Amygdala (tissue), 56 donors: ENCODE results near the gene CLINT1.

Source experiments
- DNase-seq, 56 donors: peaks; one replicate each; lab custom pipeline; 2025; lab: John Stamatoyannopoulos, UW

CLINT1 gene

DNA sequence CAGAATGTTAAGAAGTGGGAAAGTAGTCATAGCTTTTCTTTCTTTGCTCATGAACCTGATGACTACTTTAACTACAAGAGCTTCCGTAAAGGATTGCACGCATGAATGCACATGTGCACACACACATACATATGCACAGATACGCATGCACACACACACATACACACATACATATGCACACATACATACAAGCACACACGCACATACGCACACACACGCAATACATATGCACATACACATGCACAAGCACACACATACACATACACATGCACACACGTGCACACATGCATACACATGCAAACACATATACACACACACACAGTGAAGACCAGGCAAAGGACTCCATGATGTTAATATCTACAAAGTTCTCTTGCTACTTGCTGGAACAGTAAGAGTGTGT is 92.5 kb downstream of the CLINT1 start:
- DNase-seq: no peak

DNA sequence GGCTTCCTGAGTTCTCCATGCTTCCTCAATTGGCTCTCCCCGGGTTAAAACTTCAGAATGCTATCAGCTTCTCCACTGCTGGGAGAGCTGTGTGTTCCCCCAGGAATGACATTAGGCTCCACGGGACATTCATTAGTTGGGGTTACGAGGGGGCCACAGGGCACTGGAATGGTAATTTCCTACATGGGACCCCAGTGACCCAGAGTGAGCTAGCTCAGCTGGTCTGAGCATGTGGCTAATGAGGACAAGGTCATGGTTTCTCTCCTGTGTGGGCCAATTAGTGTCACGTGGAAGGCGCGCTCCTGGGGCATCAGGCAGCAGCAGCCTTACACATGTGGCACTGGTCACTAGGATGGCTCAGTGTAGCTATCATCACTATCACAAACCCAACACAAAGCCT is 94.4 kb downstream of the CLINT1 start:
- no peak for DNase-seq

DNA sequence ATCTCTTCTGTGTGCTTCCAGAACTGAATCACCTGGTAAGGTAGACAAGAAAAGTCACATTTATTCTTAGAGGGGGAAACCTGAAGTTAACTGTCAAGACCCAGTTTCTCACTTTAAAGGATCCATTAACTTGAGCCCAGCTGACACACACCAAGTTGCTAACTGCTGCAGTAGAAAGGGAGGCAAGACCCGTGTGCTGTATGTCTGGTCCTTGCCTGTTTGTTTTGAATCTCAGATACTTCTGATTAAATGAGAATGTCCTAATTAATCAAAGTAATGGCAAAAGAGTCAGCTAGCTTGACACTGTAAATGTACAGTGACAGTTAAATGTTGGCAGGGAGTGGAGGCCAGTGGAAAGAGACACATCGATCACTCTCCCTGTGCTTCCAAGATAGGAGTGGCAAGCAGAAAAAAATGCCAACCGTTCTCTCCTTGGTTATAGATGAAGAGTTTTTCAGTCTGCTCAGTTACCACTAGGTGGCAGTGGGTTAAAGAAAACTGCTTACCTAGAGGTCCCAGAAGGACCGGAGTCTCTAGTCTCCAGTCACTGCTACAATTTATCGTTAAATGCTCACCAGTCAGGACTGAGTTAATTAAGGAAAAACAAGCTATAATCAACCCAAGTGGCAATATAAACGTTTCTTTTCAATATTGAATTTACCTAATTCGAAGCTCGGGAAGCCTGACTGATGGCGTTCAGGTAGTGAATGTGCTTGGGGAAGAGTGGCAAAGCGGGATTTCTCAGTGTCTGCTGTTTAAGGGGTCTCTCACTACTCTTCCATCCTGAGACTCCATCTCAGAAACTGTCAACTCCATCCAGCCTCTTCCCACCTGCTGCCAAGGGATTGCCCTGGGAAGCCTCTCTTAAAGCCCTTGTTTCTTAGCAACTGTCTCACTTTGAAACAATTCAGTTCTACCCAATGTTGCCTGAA is 97.0 kb downstream of the CLINT1 start:
- peak in 8 of 56 donors; percentile 3 to 25 (median 15) for DNase-seq

DNA sequence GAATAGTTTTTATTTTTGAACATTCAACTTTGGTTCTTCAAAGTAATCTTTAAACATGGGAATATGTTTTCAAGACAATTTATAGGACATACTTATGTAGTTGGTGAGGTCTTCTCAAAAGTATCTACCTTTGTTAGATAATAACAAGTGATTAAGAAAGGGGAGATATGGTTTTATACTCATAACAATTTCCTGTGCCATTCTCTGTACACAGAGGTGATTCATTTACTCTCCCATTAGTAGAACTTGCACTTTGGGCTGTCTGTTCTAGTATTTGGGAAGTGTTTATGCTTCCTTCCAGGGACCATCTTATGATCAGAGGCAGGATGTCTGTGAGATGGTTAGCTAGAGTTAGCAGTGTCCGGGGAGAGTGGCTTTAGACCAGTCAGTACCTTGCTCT is 100.2 kb downstream of the CLINT1 start:
- DNase-seq: no peak

DNA sequence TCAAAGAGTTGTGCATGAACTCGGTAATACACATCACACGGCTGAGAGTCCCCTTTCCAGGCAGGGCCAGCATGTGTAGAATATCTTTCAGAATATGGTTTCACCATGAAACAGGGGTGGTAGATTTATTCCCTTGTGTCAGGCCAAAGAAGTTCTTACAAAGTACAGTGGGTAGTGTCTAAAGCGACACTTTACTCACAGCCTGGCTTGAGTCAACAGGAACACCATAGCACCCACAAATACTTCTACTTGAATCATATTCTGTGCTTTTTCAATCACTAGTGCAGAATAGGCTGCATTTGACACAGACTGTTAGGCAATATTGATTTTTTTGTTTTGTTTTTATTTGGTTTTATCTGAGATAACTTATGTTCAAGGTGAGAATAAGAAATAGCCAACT is 102.8 kb downstream of the CLINT1 start:
- no peak for DNase-seq

DNA sequence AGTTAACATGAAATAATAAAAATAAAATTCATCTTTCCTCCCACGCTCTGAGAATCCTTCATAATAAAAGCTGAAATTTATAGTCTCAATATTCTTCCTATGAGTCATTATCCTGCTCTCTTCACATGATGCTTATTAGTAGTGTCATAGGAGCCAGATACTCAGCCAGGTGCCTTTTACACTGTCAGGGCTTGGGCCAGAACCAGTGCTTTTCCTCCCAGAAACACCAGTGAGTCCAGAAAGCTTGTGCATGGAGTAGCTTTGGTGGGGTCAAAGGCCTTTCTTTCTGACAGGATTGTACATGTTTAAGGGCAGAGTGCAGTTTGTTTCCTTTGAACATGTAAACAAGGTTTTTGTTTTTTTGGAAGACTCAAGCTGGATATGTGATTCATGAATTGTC is 108.6 kb downstream of the CLINT1 start:
- no peak for DNase-seq

DNA sequence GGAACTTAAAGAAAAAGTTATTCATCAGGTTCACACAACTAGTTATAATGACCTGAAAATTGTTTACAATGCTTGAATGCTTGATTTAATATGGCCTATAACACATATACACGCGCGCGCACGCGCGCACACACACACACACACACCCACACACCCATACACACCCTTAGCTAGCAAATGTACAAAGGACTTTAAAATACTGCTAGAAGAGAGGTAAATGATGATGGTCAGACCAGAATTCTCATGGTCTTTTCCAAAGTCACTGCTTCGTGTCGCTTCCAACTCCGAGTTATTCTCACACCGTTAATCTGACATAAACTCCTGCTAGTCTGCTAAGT is 109.5 kb downstream of the CLINT1 start:
- no peak for DNase-seq

DNA sequence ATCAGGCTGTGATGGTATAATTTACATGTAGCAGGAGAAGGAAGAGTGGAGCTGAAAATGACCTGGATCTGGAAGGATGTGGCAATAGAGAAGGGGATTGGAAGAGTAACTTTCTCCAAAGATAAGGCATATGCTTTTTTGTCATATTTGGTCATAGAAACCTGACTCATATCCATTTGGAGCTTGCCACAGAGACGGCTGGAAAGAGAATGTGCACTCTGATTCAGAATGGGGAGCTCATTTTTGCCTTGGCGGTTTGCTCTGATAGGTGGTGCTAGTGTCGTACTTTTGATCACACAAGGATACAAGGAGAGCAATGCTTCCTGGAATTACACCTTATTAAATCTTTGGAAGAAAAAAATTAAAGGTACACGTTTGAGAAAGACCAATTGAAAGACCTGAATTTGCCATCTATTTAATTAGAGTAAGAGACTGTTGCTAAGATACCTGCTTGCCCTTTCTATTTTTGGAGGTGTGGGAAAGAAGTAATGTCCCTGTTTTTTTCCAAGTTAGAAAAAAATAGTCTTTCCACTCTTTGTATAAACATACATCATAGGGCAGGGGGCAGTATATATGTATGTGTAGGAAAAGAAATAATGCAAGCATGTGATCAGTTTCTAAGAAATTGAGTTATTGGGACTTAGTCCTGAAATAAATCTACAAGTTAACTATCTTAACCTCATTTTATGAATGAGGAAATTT is 110.0 kb downstream of the CLINT1 start:
- peak in 2 of 56 donors; percentile 6 to 9 for DNase-seq

DNA sequence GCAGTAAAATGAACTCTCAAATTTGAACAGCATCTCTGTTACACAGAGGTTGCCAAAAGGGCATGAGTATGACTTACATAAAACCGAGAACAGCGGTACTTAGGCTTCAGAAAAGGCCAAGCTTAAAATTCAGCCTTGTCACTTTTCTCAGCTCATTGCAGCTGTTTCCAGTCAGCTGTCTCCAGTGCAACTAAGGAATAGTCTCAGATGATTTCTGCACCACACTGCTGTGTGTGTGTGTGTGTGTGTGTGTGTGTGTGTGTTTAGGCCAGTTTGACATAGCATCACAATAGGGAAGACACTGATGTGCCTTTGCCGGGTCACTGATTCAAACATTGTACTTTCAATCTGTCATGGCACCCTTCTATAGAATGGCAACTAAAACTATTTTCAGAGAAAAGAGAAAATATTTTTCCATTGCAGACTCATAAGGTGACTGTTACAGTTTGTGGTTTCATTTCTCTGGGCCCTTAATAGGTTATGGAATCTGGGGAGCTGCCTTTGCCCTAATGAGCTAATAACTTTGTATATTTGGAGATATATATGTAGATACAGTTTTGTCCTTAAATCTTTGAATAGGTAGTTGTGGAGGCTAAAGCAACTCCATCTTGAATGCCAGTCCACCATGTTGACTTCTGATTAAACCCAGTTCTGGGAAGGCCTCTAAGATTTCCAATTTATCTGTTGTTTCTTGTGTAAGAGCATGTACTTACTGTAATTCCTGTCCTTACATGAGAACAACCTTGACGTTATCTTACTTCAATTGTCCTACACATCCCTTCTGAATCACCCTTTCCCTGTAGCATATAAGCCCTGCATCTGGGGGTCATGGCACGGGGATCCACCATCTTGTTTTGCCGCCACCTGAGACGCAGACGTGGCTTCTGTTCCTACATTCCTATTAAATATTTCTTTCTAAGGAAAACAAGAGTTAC is 110.9 kb downstream of the CLINT1 start:
- DNase-seq: no peak

DNA sequence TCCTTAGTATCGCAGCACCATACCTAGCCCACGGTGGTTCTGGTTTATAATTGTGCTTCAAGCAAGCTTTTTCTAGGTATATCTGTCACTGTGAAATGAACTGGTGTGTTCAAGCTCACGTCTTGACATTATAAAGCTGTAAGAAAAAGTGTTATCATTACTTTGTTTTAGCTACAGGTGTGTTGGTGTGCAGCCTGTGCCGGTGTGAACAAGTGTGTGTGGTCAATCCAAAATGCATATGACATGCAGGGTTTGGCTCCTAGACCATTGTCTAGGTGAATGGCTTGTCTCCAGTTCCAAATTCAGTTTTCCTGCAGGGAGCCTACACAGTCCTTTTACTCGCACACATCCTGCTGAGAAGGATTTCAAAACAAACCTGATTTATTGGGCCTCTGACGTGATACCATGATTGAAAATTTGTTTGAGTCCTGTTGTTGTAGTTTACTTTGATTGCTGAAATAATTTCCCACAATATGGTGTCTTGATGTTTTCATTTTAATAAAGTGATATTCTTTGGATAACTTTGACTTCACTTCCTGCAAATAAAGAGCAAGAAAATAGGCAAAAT is 111.7 kb downstream of the CLINT1 start:
- no peak for DNase-seq

DNA sequence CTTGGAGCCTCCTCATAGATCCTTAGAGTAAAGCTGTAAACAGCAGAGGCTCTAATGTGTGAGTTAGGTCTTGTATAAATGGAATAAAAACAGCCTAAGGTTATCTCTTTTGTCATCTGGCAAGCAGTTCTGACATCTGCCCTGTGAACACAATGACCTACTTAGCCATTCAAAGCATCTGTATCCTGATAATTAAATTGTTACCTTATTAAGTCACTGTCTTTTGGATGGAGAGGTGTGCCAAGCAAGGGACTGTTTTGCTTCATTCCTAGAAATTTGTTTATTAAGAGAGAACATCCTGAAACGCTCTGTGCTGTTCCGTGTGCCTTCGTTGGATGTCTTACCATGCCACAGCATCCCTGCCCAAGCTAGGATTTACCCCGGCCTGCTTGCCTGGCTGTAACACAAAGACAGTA is 113.9 kb downstream of the CLINT1 start:
- DNase-seq: no peak

DNA sequence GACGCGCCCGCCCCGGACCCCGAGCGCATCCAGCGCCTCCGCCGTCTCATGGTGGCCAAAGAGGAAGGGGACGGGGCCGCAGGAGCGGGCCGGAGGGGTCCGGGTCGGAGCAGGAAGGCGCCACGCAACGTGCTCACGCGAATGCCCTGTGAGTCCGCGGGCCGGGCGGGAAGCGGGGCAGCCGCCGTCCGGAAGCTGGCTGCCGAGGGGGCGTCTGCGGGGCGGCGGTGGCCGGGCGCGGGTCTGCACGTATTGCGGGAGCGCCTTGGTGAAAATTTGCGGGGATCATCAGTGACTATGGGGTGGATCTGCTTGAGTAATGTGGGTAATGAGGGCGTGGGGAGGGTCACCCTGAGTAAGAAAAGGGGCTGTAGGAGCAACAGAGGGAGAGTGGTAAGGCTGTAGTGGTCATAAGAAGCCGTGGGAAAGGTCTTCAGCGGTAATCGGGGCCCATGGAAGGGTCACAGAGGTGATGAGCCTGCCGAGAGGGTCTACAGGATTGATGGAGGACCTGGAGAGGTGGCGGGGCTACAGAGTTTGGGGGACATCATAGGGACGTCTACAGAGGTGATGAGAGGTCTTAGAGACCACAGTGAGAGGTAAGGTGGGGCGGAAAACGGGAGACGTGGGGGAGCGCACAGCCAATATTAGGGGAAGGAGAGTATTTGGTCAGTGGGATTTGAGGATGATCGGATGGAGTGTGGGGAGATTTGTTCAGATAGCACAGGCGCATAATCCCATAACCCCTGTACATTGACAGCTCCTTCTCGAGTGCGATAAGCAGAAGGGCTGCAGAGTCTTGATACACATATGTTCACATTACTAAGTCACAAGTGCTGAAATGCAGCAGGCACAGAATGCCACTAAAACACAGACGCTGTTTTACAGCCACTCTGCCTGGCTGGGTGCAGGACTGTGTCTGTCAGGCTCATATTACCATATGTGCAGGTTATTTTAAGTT is 114.6 kb downstream of the CLINT1 start:
- DNase-seq: peak in 6 of 56 donors; percentile 12 to 40 (median 22)

DNA sequence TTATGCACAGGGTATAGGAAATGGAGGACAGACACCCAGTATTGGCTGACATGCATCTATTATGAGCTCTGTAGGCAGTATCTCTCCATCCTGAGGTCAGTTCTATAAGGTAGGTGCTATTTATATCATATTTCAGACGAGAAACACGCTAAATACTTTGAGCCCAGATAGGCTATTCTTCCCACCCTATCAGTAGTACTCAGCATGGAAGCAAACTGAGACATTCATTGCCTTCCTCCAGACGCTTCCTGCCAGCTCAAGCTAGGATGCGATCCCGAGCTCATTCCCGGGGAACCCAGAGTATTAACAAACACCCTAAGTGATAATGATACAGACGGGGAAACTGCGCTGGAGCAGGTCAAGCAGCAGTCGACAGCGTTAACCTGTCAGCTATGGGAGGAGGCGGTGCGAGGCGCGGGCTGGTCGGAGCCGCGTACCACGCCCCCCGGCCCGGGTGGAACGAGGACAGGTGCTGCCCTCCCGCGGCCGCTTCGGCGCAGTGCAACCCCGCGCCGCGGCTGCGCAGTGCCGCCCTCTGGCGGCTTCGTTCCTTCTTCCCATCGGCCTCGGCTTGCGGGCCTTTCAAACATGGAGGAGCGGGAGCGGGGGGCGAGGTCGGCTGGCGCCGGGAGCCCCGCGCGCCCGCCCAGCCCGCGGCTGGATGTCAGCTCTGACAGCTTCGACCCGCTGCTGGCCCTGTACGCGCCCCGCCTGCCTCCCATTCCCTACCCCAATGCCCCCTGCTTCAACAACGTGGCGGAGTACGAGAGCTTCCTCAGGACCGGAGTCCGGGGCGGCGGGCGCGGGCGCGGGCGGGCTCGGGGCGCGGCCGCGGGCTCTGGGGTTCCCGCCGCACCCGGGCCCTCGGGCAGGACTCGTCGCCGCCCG is 115.5 kb downstream of the CLINT1 start, which contains the start of gene LSM11:
LSM11 (plus strand) TSS at position 550 of the 888 bp plus-strand sequence; CDS start at position 589, 39 bp downstream.
- peak in 55 of 56 donors; percentile 28 to 92 (median 74) for DNase-seq

DNA sequence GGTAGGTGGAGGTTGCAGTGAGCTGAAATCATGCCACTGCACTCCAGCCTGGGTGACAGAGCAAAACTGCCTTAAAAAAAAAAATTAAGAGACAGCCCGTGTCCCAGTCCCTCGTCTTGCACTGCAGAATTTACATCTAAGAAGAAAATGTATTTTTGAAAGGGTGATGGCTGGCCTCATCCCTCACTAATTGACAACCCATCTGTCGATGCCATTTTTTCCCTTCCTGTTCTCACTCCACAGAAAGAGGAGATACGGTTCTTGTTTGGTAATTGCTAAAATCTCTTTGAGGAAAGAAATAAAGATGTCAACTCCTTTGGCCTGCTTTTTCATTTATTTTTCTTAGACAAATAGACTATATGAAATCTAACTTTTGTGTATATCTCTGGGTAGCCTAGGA is 117.8 kb downstream of the CLINT1 start:
- no peak for DNase-seq

DNA sequence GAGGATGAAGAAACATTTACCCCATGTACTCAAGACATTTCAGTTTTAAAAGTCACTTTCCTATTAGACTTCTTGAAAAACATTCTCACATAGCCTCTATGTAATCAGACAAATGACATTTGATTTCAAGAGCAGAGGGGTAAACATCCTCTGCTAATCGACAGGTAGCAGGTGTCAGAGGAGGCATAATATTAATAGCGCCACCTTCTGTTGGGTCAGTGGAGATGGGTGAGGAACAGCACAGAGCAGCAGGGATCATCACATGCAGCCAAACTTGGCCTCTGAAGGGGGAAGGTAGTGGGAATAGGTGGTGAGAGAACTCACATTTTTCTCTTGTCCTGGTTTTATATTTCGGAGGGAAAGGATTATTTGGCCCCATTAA is 118.7 kb downstream of the CLINT1 start:
- no peak for DNase-seq

DNA sequence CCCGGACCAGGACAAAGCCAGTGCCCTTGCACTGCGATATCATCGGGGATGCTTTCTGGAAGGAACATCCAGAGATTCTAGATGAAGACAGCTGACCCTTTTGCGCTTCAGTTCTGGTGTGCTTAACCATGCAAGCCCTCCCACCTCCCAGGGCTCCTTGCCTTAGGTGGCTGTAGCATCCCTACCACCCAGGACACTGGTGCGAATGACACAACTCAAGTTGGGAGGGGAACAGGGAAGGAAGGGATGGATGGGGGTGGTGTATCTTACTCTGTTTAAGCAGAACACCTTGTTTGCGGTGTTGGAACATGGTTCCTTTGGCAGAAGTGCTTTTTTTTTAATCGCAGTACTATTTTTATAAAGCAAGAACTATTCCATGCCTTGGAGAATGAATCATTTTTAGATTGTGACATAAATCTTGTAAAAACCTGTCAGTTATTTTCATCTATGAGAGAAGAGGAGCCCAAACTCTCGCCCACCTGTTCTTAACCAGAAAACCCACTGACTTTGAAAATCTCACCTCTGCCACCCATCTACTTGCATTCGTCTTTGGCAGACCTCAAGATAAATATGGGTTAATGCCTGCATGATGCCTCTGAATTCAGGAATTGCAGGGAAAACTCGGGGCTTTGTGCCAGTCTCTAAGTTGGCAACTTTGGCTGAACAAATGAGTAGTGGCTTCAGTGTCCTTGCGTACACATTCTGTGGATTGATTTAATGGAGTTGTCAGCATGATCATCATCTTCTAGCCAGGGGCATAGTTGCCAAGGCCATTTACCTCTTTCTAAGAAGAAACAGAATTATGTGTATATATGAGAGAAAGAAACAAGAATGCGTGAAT is 119.3 kb downstream of the CLINT1 start:
- no peak for DNase-seq

DNA sequence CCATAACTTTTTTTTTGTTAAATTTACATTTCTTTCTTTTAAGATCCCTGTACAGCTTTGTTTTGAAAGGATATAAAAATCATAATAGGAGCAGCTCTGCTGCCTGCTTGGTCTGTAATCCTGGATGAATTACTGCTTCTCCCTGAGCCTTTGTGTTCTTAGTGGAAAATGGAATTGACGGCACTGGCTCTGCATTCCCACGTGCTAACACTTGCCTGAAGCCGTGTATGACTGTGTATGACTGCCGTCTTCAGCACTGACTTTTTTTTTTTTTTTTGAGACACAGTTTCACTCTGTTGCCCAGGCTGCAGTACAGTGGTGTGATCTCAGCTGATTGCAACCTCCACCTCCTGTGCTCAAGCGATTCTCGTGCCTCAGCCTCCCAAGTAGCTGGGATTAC is 123.0 kb downstream of the CLINT1 start:
- no peak for DNase-seq
